Muscle of leg (tissue), 11 donors: ENCODE measurements around the gene CERK. TPM values are rescaled to one million over a fixed set of nuclear protein-coding genes. Genes with fewer than 3 reads are reported as not detected.
A peak's percentile ranks its signal among the peaks of the same experiment; 100 is the strongest.

Experiments
- DNase-seq: peaks from one replicate; pipeline ENCODE4 v3.0.0; 2013
- H3K27ac ChIP-seq: one replicate; pipeline ENCODE4 v1.5.1; 2013; ENCODE audit warnings: mild to moderate bottlenecking, low read length, control low read depth
- H3K27me3 ChIP-seq: one replicate; pipeline ENCODE4 v1.6.1; 2013; ENCODE audit warnings: low read length; ENCODE audit not compliant: control insufficient read depth, insufficient read depth
- H3K36me3 ChIP-seq: one replicate; pipeline ENCODE4 v1.6.1; 2013; ENCODE audit warnings: low read length; ENCODE audit not compliant: control insufficient read depth, insufficient read depth
- H3K4me1 ChIP-seq: one replicate; pipeline ENCODE4 v1.6.1; 2013; ENCODE audit warnings: low read length; ENCODE audit not compliant: control insufficient read depth, insufficient read depth
- H3K4me3 ChIP-seq: one replicate; pipeline ENCODE4 v1.5.1; 2013; ENCODE audit warnings: low read length, control low read depth
- H3K9me3 ChIP-seq: replicated peaks from 2 replicates; pipeline ENCODE4 v1.6.1; 2013; ENCODE audit warnings: low read depth, low read length; ENCODE audit not compliant: control insufficient read depth
- WGBS: methylation state at CpG from one replicate; pipeline ENCODE4 v1.1.5; 2013; ENCODE audit warnings: missing lambda C conversion rate; ENCODE audit not compliant: insufficient coverage; 5-methylcytosine and 5-hydroxymethylcytosine counted together
- polyA plus RNA-seq, 8 donors: library from polyadenylated mRNA; unstranded; fragments of 120-200 nt; gene quantifications; one replicate each; pipeline versions ENCODE4 v1.2.1 to v1.2.3, GENCODE V29; 2013; ENCODE audit warnings: inconsistent platforms in 1 of 8, low replicate concordance in 1 of 8; ENCODE audit not compliant: insufficient read length in 8 of 8, insufficient read depth in 1 of 8
- total RNA-seq: library from RNA; stranded (reverse); fragments of 120-200 nt; gene quantifications from one replicate; pipeline ENCODE4 v1.2.4, GENCODE V29; 2013

Gene CERK
- total and polyA plus RNA-seq, 9 donors = 18.5 to 33.0 (median 25.4) TPM

DNA sequence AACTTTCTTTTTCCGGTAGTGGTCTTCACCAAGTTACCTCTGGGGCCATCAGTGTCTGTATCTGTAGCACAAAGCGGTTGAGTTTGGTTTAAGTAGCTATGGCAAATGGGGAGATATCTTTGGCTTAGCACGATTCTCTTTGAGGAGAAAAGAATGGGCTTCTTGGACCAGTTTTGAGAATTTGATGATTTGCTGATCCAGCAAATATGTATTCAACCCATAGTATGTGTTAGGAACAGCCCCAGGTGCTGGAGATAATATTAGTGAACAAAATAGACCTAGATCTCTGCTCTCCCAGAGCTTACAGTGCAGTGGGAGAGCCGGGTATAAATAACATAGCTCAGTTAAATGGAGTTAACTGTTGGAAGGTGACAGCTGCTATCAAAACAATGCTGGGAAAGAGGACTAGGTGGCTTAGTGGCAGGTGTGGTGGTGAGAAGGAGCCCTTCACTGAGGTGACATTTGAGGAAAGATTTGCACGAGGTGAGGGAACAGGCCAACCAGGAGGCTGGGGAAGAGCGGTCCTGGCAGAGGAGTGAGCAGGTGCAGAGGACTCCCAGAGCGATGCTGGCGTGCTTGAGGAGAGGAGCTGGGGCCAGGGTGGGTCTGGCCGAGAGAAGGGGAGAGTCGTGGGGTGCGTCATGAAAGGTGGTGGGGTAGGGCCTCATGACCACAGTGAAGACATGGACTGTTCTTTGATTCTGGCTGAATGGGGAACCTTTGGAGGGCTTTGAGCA is 29.4 kb upstream of the CERK start:
- Histone ChIP-seq H3K27me3 (no peaks in the 10 kb centered on the region), H3K4me1 (peaks cover 49% of the 10 kb centered on the region), H3K9me3 (no peaks in the 10 kb centered on the region), H3K27ac (peak overlapping the region; percentile 88), H3K4me3 (no peak overlapping the region), H3K36me3 (peaks cover 3% of the 10 kb centered on the region)
- no peak for DNase-seq
- 91% methylated on average over 7 of the region's 11 CpGs for WGBS

DNA sequence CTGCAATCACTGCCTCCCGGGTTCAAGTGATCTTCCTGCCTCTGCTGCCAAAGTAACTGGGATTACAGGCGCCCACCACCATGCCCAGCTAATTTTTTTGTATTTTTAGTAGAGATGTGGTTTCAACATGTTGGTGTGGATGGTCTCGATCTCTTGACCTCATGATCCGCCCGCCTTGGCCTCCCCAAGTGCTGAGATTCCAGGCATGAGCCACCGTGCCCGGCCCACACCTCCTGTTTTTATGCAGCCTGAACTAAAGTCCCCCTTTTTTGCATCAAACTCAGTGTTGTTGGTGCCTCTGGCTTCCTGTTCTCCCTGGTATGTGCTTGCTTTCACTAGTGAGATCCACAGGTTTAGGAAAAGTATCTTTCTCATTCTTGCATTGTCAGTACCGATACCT is 28.6 kb upstream of the CERK start:
- DNase-seq = no peak
- Histone ChIP-seq H3K27me3 (no peaks in the 10 kb centered on the region), H3K9me3 (no peaks in the 10 kb centered on the region), H3K4me3 (no peak overlapping the region), H3K36me3 (peaks cover 3% of the 10 kb centered on the region), H3K4me1 (peaks cover 53% of the 10 kb centered on the region), H3K27ac (peak overlapping the region; percentile 88)
- WGBS = 90% methylated on average over 6 of the region's 8 CpGs

DNA sequence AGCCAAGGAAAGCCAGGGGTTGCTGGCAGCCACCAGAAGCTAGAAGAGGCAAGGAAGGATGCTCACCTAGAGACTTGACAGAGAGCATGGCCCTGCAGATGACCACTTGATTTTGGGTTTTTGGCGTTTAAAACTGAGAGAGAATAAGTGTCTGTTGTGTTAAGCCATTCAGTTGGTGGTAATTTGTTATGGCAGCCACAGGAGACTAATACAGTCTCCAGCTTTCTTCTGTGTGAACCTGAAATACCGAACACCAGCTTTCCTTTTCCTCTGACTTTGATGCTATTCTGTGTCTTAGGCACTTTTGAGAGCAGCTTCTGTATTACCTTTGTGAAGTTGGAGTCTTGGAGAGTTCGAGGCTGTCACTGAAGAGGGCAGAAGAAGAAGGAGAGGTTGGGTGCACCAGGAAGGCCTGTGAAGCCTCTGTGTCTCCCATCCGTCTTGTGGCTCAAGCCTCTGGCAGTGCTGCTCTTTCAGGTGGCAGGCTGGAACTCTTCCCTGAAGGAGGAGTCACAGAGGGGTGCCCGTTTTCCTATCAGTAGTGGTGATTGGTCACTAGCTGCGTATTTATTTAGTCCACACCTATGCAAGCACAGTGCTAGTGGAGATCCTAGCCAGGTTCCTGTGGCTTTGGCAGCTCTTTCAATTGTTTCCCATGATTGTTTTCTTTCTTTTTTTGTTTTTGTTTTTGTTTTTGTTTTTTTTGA is 26.9 kb upstream of the CERK start:
- no peak overlapping the region for H3K27ac ChIP-seq
- no peaks in the 10 kb centered on the region for H3K27me3 ChIP-seq
- peaks cover 50% of the 10 kb centered on the region for H3K4me1 ChIP-seq
- DNase-seq = no peak
- H3K36me3 ChIP-seq = peaks cover 3% of the 10 kb centered on the region
- H3K9me3 ChIP-seq = no peaks in the 10 kb centered on the region
- WGBS = 81% methylated on average over 4 of the region's 6 CpGs
- H3K4me3 ChIP-seq = no peak overlapping the region

DNA sequence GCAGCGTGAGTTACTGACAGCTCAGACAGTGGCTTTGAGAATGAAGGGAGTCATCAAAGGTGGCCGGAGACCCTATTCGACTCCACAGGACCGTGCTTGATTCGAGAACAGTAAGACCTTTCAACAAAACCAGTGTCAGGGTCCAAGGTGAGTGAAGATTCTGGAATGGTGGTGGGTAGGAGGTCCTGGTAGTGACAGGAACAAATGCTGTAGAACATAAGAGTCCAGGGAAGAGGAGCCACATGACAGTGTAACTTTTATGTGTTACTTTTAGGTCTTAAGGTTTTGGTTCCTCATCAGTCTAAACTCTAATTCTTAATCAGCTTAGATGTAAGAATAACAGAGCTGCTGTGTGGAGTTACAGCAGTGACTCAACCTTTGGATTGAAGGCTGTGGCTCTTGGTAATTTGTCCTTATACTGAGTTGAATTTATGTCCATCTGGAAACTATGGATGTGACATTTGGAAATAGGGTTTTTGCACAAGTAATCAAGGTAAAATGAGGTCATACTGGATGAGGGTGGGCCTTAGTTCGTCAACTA is 26.2 kb upstream of the CERK start:
- Histone ChIP-seq H3K27ac (no peak overlapping the region), H3K9me3 (no peaks in the 10 kb centered on the region), H3K4me1 (peaks cover 42% of the 10 kb centered on the region), H3K27me3 (no peaks in the 10 kb centered on the region), H3K36me3 (peaks cover 3% of the 10 kb centered on the region), H3K4me3 (no peak overlapping the region)
- 82% methylated on average over 6 of the region's 6 CpGs for WGBS
- DNase-seq = no peak

DNA sequence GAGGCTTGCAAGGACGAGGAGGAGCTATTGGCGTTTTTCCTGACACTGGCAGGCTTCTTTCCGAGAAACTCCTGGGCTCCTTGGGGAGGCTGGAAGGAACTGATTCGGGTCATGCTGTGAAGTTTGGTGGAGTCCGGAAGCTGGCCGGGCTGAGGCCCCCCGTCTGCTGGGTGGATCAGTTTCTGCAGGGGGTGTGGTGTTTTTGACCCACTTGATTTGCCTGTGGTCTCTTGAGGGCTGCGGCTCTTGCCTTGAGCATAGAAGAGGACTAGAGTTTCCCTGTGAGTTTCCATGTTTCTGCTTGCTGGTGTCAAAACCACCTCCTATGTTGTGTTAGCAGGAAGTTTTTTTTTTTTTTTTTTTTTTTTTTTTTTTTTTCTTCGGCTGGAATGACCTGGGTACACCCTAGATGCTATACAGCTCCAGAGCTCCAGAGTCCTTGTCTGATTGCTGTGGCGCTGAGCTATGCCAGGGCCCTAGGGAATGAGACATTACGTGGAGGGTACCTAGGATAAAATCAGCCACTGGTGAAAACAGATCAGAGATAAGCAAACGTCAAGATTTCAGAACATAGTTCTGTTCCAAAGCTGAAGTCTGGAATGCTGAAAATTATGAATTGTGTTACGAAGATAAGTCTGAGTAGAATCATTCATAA is 25.1 kb upstream of the CERK start:
- Histone ChIP-seq H3K9me3 (no peaks in the 10 kb centered on the region), H3K27ac (peak overlapping the region; percentile 93), H3K4me1 (peaks cover 38% of the 10 kb centered on the region), H3K36me3 (peaks cover 3% of the 10 kb centered on the region), H3K27me3 (no peaks in the 10 kb centered on the region), H3K4me3 (peak overlapping the region; percentile 99)
- 7% methylated on average over 8 of the region's 13 CpGs for WGBS
- peak; percentile 74 for DNase-seq

DNA sequence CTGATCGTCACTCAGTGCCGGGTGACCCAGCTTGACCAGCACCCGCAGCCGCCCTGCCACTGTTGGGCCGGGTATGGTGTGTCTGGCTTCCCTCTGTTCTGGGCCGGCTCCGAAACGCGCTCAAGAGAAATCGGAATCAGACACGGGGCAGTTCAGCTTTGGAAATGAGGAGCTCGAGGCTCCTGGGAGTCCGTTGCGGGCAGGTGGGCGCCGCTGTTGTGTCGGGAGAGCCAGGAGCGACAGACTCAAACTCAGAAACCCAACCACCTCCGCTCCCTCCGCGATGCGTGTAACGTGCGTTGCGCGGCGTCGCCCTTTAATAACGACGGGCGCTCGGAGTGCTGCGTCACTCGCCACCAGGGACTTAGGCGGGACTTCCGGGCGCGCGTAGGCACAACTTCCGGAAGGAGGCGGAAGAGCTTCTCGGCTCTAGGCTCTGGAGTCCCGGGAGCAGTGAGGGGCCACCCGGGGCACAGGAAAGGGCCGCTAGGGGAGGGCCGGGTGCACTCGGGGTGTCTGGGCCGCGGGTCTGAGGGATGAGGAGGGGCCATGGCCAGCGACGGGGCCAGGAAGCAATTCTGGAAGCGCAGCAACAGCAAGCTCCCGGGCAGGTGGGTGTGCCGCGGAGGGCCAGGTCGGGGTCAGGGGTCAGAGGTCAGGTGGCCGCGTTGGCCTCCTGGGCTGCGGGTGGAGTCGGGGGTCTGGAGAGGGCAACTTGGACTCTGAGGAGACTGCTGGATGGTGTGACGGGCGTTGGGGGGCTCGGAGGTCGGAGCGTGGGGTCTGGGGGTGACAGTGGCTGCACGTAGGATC is 24.4 kb upstream of the CERK start, which contains the start of gene TBC1D22A:
TSS of gene TBC1D22A (plus strand) at position 413 of the 813 bp plus-strand sequence. CDS start at position 550, 137 bp downstream.
- DNase-seq = peak; percentile 98
- H3K9me3 ChIP-seq = no peaks in the 10 kb centered on the region
- H3K36me3 ChIP-seq = peaks cover 3% of the 10 kb centered on the region
- no peaks in the 10 kb centered on the region for H3K27me3 ChIP-seq
- WGBS = 0% methylated on average over 56 of the region's 66 CpGs
- H3K4me1 ChIP-seq = peaks cover 32% of the 10 kb centered on the region
- peak within 1 kb of the TSS; percentile 99 for H3K4me3 ChIP-seq
- peak within 1 kb of the TSS; percentile 93 for H3K27ac ChIP-seq

DNA sequence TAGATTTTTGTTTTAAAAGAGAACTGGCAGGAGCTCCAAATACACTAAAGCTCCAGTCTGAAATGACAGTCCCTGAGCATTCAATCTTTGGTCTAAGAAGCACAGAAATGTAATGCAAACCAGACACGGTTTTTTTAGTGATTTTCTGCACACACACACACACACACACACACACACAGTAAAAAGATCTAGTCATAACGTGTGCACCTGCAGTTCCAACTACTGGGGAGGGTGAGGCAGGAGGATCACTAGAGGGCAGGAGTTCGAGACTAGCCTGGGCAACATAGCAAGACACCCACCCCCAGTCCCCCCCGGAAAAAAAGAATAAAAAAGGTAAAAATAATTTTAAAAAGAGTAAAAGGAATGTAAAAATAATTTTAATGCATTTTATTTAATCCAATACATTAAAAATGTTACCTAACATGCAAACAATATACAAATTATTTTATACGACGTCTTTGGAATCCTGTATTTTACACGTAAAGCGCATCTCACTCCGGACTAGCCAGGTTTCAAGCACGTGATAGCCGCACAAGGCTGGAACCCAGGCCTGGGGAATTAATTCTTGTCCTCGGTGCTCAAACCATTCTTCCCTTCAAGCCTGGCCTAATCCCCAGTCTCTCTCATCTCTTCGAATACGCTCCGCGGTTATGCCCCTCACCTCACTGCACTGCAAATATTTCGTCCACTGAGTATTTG is 23.6 kb upstream of the CERK start:
- peaks cover under 1% of the 10 kb centered on the region for H3K36me3 ChIP-seq
- H3K4me3 ChIP-seq = peak overlapping the region; percentile 99
- peak overlapping the region; percentile 93 for H3K27ac ChIP-seq
- DNase-seq = no peak
- no peaks in the 10 kb centered on the region for H3K27me3 ChIP-seq
- WGBS = 2% methylated on average over 13 of the region's 17 CpGs
- no peaks in the 10 kb centered on the region for H3K9me3 ChIP-seq
- peaks cover 25% of the 10 kb centered on the region for H3K4me1 ChIP-seq

DNA sequence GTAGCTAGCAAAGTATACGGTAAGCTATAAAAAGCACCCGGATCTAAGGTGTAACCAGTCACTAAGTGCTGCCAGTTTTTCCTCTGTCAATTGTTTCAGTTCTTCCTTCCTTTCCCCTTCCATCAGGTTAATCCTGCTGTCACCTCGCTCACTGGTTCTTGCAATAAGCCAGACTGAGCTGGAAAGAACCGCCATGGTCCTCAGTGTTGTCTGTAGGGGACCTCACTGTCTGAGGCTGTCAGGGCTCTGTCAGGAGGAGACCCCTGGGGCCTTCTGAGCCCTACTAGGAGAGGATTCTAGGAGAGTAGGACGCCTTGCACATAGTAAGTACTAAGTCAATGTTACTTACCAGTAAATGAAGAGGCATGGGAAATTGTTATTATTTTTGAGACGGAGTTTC is 23.0 kb upstream of the CERK start:
- peaks cover 23% of the 10 kb centered on the region for H3K4me1 ChIP-seq

DNA sequence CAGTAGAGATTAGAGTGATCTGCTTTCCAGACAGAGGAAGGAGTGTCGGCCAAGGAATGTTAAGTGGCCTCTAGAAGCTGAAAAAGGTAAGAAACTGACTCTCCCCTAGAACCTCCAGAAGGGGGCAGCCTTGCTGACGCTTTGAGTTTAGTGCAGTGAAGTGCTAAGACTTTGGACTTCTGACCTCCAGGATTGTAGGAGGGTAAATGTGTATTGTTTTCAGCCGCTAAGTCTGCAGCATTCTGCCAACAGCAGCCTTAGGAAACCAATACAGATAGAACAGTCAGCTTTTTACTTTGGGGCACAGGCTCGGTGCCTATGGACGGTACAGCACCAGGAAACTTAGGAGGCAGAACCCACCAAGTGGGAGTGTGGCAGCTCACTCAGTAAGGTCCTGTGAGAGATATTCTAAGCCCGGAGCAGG is 20.8 kb upstream of the CERK start:
- peaks cover 35% of the 10 kb centered on the region for H3K4me1 ChIP-seq
- WGBS = 48% methylated on average over 3 of the region's 6 CpGs
- no peak overlapping the region for H3K27ac ChIP-seq
- peak; percentile 68 for DNase-seq
- H3K27me3 ChIP-seq = no peaks in the 10 kb centered on the region
- no peak overlapping the region for H3K4me3 ChIP-seq
- H3K9me3 ChIP-seq = peaks cover 2% of the 10 kb centered on the region
- no peaks in the 10 kb centered on the region for H3K36me3 ChIP-seq

More for the DNA sequence above, 23.0 kb upstream of the CERK start:
- Histone ChIP-seq H3K27me3 (no peaks in the 10 kb centered on the region), H3K4me3 (no peak overlapping the region), H3K27ac (no peak overlapping the region), H3K36me3 (no peaks in the 10 kb centered on the region), H3K9me3 (peaks cover 2% of the 10 kb centered on the region)
- 64% methylated on average over 2 of the region's 6 CpGs for WGBS
- no peak for DNase-seq
